ENCODE results near the gene EHBP1. TPM values are rescaled to one million over a fixed set of nuclear protein-coding genes. Genes with fewer than 3 reads are reported as not detected.

EHBP1 gene
- total RNA-seq, 2 experiments from 2014 or later: 21.4 to 22.3 TPM

DNA sequence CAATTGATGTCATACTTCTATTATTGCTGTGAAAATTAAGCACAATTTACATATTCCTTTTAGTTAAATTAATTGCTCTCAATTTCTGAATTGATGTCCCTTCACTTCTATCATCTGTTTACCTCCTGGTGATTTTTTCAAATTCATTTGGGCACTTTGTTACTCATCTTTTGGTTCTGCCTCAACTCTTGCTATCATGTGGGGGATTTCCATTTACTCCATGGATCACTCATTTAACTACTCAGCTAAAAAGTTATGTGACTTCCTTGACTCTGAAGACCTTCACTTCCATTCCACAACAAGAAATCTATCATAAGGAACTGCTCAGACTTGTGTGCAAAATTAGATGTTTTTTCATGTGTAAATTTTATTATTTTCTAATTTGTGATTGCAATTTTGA is 126.2 kb downstream of the EHBP1 start:
- Mint-ChIP-seq H3K4me3 (no peak overlapping the region), H3K9me3 (no peaks in the 10 kb centered on the region), H3K27me3 (no peaks in the 10 kb centered on the region), H3K4me1 (ENCODE audit: low read depth) (no peaks in the 10 kb centered on the region), H3K27ac (no peak overlapping the region), H3K36me3 (ENCODE audit: low read depth) (peaks cover 82% of the 10 kb centered on the region)
- ATAC-seq (ENCODE audit: poor library complexity): no peak
- Histone ChIP-seq H3K4me3 (ENCODE audit: low read length) (no peak overlapping the region), H3K27me3 (ENCODE audit: control insufficient read depth in 1 of 2, insufficient read depth in 2 of 2, low read length in 2 of 2) (no peaks in the 10 kb centered on the region), H3K4me1 (ENCODE audit: insufficient read depth, low read length) (no peaks in the 10 kb centered on the region), H3K9me3 (ENCODE audit: control insufficient read depth in 1 of 2, insufficient read depth in 1 of 2, low read length in 2 of 2) (no peaks in the 10 kb centered on the region), H3K36me3 (ENCODE audit: insufficient read depth, low read length) (peaks cover 9% of the 10 kb centered on the region), H3K27ac (ENCODE audit: low read depth in 1 of 2, low read length in 2 of 2) (no peak overlapping the region)
- POLR2A ChIA-PET: no interaction called here
- CTCF ChIA-PET: no interaction called here
- TF ChIP-seq, protein P1, sequence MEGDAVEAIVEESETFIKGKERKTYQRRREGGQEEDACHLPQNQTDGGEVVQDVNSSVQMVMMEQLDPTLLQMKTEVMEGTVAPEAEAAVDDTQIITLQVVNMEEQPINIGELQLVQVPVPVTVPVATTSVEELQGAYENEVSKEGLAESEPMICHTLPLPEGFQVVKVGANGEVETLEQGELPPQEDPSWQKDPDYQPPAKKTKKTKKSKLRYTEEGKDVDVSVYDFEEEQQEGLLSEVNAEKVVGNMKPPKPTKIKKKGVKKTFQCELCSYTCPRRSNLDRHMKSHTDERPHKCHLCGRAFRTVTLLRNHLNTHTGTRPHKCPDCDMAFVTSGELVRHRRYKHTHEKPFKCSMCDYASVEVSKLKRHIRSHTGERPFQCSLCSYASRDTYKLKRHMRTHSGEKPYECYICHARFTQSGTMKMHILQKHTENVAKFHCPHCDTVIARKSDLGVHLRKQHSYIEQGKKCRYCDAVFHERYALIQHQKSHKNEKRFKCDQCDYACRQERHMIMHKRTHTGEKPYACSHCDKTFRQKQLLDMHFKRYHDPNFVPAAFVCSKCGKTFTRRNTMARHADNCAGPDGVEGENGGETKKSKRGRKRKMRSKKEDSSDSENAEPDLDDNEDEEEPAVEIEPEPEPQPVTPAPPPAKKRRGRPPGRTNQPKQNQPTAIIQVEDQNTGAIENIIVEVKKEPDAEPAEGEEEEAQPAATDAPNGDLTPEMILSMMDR (IDR thresholded peaks at IDR 0.05): no peak
- DNase-seq: no peak
- intact Hi-C loops (cut with DNase I, micrococcal nuclease): no loop called here

DNA sequence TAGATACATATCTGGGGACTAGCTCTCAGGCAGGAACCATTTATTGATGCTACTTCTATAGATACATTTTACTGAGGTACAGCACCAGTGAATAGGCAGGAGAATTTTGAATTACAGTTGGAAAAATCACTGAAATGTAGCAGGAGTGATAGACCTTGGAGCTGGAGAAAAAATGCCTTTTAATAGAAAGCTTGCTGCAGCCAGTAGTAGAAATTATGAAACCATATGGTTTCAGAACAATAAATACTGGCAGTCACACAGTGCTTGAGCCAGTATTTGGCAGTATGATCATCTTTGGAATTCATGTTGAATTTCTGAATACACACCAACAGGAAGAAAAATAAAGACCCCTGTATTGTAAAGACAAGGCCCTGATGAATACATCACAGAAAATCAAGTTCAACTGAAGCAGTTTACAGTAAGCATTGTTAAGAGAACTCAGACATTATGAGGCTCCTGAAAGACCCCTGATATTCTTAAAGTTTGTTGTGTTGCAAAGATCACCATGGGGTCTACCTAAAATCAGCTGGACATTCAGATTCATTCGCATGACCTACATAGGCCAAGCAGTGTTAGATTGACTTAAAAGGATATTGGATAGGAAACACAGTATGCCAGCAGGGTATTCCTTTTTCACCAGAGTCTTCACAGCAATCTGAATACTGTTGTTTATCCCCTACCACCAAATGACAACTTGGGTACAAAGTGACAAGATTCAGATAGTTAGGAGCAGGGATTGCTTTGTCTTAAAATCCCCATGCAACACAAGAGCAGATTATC is 139.0 kb downstream of the EHBP1 start:
- POLR2A ChIA-PET: interaction anchor here (0.6 kb wide), 1 partner anchor 181 kb away, joined by 3 read pairs; no protein-coding TSS in a partner anchor
- Histone ChIP-seq H3K4me3 (ENCODE audit: low read length) (no peak overlapping the region), H3K9me3 (ENCODE audit: control insufficient read depth in 1 of 2, insufficient read depth in 1 of 2, low read length in 2 of 2) (peaks cover 0 to 16% of the 10 kb centered on the region in 2 experiments), H3K27me3 (ENCODE audit: control insufficient read depth in 1 of 2, insufficient read depth in 2 of 2, low read length in 2 of 2) (no peaks in the 10 kb centered on the region), H3K27ac (ENCODE audit: low read depth in 1 of 2, low read length in 2 of 2) (no peak overlapping the region), H3K4me1 (ENCODE audit: insufficient read depth, low read length) (no peaks in the 10 kb centered on the region), H3K36me3 (ENCODE audit: insufficient read depth, low read length) (no peaks in the 10 kb centered on the region)
- Mint-ChIP-seq H3K27me3 (no peaks in the 10 kb centered on the region), H3K27ac (no peak overlapping the region), H3K4me3 (no peak overlapping the region), H3K9me3 (peaks cover 10% of the 10 kb centered on the region), H3K36me3 (ENCODE audit: low read depth) (peaks cover 40% of the 10 kb centered on the region), H3K4me1 (ENCODE audit: low read depth) (no peaks in the 10 kb centered on the region)
- DNase-seq (no peak), ATAC-seq (ENCODE audit: poor library complexity) (no peak)
- CTCF ChIA-PET: no interaction called here
- intact Hi-C loops (cut with DNase I, micrococcal nuclease): no loop called here
- TF ChIP-seq, protein P1 (IDR thresholded peaks at IDR 0.05): no peak

DNA sequence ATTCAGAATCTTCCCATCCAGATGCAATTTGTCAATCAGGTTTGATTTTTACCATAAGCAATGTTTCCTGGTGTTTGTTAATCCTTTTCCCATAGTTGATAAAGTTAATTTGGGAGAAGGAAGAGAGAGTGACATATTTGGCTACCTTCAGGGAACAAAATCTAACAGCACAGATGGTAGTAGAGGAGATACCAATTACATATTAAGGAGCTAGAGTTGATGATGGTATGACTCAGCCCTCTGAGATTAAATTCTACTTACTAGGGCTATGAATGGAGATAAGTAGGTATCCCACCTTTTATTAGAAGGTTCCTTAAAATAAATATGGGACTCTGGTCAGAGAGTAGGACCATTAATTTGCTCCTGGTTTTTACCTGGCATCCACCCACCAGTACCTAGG is 139.7 kb downstream of the EHBP1 start:
- Histone ChIP-seq H3K27me3 (ENCODE audit: control insufficient read depth in 1 of 2, insufficient read depth in 2 of 2, low read length in 2 of 2) (no peaks in the 10 kb centered on the region), H3K27ac (ENCODE audit: low read depth in 1 of 2, low read length in 2 of 2) (no peak overlapping the region), H3K4me1 (ENCODE audit: insufficient read depth, low read length) (no peaks in the 10 kb centered on the region), H3K36me3 (ENCODE audit: insufficient read depth, low read length) (no peaks in the 10 kb centered on the region), H3K4me3 (ENCODE audit: low read length) (no peak overlapping the region), H3K9me3 (ENCODE audit: control insufficient read depth in 1 of 2, insufficient read depth in 1 of 2, low read length in 2 of 2) (peaks cover 0 to 16% of the 10 kb centered on the region in 2 experiments)
- no peak for DNase-seq
- Mint-ChIP-seq H3K36me3 (ENCODE audit: low read depth) (peaks cover 40% of the 10 kb centered on the region), H3K9me3 (peaks cover 10% of the 10 kb centered on the region), H3K27me3 (no peaks in the 10 kb centered on the region), H3K4me3 (no peak overlapping the region), H3K27ac (no peak overlapping the region), H3K4me1 (ENCODE audit: low read depth) (no peaks in the 10 kb centered on the region)
- intact Hi-C loops (cut with DNase I, micrococcal nuclease): no loop called here
- ChIA-PET CTCF (no interaction called here), POLR2A (interaction anchor here (0.6 kb wide), 1 partner anchor 180 kb away, joined by 3 read pairs; no protein-coding TSS in a partner anchor)
- ATAC-seq (ENCODE audit: poor library complexity): no peak
- TF ChIP-seq, protein P1 (IDR thresholded peaks at IDR 0.05): no peak

All from CD4-positive, alpha-beta T cell (primary cell).